HG03280 (cell line): ENCODE measurements around the gene NLGN1.

Experiments used
- ATAC-seq: cut with Tn5 transposase; IDR thresholded peaks from one replicate; pipeline ENCODE4 v1.9.1; 2021; ENCODE audit warnings: mild to moderate bottlenecking, moderate library complexity; ENCODE audit not compliant: unreplicated experiment

NLGN1 gene

DNA sequence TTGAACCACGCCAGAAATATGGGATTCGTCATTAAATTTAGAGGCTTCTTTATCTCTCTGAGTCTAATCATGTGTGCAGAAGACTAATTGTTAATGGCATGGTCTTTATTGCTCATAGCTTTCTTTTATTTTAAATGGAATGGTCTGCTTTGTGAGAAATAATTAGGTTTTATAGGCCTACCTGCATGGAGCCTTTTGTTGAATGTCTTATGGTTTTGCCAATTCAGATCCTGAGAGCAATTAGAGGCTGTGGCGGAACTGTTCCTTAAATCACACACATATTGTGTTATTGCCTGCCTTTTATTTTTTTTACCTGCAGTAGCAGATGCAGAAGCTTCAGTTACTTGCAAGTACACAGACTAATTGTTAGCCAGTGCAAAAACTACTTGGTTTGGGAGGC, 306.2 kb downstream of the NLGN1 start:
- ATAC-seq, result no peak

DNA sequence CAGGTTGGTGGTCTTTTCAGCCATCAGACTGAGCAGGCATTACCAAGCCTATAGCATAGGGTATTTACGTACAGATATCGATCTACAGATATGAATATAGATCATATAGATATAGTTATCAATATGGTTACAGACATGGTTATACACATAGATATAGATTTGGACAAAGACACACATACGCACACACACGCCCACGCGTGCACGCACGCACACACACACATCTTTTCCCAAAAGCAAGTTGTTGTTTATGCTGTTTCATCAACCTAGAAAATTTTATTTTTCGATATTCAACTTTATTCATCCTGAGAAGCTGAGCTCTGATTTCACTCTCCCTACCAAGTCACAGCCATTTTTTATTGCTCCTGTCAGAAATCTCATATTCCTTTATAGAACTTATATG, 309.1 kb downstream of the NLGN1 start:
- no peak for ATAC-seq

GRCh38 chr3:173708191-173708590, 310.6 kb downstream of the NLGN1 start:
- ATAC-seq, result no peak

GRCh38 chr3:173709026-173709425, 311.5 kb downstream of the NLGN1 start:
- no peak for ATAC-seq

GRCh38 chr3:173711619-173712018, 314.1 kb downstream of the NLGN1 start:
- ATAC-seq, result no peak

DNA sequence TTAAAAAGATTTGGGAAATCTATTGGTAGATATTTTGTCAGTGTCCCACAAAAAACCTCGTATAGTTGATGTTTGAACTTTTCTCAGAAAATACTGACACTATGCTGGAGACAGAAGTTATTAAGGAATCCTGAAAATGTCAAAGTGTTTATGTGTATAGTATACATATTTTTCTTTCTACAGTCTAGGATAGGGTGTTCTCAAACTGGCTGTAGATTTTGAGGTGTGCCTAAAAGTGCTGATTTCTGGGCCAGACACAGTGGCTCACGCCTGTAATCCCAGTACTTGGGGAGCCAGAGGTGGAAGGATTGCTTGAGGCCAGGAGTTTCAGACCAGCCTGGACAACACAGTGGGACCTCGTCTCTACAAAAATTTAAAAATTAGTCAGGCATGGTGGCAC, 322.0 kb downstream of the NLGN1 start:
- ATAC-seq, result no peak

DNA sequence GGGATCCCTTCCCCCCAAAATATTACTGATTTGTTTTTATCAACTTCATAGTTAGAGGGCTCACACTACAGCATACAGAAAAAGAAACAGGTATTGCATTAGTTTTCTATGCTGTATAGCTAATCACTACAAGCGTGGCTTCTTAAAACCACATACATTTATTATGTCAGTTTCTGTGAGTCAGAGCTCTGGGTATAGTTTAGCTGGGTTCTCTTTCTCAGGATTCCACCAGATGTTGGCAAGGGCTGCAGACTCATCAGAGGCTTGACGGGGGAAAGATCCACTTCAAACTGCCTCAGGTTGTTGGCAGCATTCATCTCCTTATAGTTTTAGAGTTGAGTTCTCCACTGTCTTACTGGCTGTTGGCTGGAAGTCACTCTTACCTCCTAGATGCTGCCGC, 328.0 kb downstream of the NLGN1 start:
- no peak for ATAC-seq

GRCh38 chr3:173730391-173730790, 332.8 kb downstream of the NLGN1 start:
- ATAC-seq, result no peak

DNA sequence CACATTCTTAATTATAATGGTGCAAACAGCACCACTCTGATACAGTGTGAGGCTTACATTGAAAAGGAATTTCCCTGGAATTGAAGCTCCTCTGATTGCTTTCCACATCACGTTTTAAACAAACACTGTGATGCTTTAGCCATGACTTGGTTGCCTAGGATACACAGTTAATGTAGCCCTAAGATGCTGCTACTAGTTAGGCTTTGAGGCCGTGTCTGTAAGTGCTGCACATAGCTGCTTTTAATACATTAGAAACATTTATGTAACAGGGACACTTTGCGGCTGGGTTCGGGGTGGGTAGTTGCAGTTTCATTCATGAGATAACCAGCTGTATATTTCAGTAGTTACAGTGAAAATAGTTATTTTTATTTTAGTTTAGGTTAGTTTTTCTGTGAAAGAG, 334.7 kb downstream of the NLGN1 start:
- ATAC-seq, result no peak

GRCh38 chr3:173733029-173733652, 335.6 kb downstream of the NLGN1 start:
- ATAC-seq, result no peak

DNA sequence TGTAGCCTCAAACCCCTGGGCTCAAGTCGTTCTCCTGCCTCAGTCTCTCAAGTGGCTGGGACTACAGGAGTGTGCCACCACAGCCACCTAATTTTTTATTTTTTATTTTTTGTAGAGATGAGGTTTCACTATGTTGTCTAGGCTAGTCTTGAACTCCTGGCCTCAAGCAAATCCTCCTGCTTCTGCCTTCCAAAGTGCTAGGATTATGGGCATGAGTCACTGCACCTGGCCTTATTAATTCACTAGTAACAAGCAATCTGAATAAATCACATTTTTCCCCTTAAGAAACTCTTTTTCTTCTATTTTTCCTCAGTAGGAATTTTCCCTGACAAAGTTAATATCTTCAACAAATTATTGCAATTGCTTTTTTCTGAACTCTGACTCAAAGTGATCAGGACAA, 336.9 kb downstream of the NLGN1 start:
- ATAC-seq, result no peak

DNA sequence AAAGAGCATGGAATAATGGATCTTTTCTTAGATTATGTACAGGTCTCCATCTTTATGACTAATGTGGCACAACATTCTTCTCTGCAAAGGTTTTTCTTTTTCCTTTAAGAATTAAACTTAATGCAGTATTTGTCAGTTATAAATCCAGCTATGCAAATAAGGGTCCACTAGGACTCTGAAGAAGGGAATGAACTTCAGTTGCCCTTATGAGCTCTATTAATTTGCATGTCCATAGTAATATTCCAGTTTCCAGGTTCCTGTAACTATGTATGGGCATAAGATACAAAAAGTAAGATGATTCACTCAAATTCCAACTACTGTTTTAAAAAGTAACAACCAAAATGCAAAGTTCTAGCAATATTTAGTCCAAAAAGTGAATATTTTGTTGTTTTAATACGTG, 337.4 kb downstream of the NLGN1 start:
- ATAC-seq, result no peak

DNA sequence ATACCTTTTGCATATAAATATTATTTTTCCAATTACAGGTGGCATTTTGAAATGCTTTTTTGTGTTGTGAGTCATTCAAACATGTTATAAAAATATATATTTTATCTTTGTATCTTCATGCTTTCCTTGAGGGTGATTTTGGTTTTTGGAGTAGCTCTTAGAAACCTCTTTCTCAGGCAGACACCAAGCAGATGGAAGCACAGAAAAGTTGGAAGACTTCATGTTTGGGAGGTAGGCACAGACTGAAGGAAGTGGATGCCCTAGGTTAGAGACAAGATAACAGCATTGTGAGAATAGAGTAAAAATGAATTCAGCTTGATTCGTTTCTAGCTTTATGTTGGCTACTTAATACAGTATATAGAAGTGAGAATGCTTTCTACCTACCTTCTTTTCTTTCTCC, 338.3 kb downstream of the NLGN1 start:
- no peak for ATAC-seq

- no peak for ATAC-seq
These were observed 339.7 kb downstream of the NLGN1 start for GRCh38 chr3:173737167-173737808.

DNA sequence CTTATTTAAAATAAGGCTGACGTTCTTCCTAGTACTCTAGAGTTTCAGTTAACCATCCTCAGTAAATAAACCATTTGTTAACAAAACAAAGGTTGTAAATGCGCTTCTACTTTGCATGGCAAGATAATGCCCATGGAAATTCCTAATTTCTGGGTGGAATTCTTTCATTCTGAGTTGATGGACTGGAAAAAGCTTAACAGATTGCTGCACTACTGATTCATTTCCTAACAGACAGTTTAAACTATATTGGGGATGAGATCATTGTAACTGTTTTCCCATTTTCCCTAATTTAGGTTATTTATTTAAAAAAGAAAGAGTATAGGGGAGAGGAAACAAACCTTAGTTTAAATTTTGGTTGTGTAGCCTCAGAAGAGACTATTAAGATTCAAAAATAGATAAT, 342.2 kb downstream of the NLGN1 start:
- ATAC-seq, result no peak

DNA sequence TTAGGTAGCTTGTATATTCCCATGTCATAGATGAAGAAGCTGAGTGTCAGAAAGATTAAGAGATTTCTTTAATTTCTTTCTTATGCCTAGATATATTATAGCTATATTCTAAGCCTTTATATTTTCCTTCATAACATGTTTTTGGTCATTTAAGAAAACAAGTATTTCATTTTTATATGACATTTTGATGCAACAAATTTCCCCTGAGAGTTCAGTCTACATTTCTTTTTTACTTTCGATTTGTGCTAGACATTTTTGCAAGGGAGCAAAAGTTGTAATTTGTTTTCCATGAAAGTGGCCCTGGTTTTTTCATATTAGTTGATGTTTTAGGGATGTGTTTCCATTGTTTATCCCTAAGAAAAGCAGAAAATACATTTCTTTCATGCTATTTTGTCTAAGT, 344.9 kb downstream of the NLGN1 start:
- no peak for ATAC-seq

- ATAC-seq, result no peak
These were observed 345.6 kb downstream of the NLGN1 start for GRCh38 chr3:173743111-173743510.

DNA sequence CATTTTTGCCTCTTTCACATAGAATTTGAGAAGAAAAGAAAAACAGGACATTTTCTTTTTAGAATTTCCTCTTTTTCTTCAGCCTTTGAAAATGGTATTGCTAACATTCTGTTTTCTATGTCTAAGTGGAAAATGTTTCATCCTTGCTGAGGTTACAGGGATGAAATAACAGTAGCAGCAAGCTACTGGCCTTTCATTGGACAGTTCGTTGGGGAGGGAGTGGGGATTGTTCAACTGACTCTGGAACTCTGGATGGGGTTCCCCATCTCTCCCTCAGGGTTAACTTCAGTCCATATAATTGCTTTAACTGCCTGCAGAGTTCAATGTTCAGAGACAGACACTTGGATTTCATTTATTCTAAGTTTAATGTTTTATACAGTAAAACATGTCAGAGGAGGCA, 346.0 kb downstream of the NLGN1 start:
- ATAC-seq, result no peak

- no peak for ATAC-seq
These were observed 346.9 kb downstream of the NLGN1 start for GRCh38 chr3:173744479-173744878.

- ATAC-seq, result no peak
These were observed 347.4 kb downstream of the NLGN1 start for GRCh38 chr3:173744895-173745294.

DNA sequence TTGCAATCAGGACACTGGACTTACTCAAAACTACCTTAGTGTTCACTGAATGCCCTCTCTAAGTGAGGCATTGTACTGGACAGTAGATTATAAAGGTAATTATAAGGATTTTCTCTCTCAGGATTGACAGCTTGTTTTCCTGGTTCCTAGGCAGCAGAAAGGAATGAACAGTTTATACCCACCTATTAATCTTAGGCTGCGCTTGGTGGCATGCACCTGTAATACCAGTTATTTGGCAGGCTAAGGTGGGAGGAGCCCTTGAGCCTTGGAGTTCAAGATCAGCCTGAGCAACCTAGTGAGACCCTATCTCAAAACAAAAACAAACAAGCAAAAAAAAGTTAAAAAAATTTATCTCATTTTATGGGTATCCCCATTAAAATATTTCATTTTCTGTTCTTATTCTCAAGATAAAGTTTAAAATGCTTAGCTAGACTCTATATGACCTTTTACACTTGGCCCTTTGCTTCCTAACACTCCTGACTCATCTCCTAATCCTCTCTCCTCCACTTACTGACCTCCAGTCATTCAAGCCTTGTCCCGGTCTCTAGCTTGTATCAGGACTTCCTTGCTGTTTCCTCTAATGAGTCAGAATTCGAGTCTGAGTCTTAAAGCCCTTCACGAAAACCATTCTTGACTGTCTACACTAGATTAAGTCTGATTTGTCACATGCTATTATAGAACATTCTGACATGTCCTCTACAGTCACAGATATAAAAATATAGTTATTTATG, 348.6 kb downstream of the NLGN1 start:
- ATAC-seq, result no peak

DNA sequence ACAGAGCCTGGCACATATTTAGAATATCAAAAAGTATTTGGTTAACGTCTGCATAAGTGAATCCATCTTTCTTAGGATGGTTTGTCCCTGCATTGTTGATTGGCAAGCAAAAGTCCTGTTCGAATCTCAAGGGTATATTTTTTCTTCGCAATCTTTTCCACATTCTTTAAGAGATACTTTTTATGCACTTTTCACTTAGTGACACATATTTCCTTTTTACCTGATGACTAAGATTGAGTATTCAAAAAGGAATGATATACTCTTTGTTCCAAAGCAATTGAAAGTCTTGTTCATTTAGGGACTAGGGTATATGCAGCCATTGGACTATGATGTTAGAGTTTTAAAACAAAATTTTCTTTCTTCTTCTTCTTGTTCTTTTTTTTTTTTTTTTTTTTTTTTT, 349.9 kb downstream of the NLGN1 start:
- no peak for ATAC-seq
